GM10847 (cell line): Measurements from ENCODE around the gene AIRE.

Experiments used
- POLR2A ChIP-seq: IDR thresholded peaks from 2 replicates; pipeline ENCODE4 v1.6.1; 2011; ENCODE audit not compliant: insufficient read length; ENCODE audit errors: extremely low read depth

The AIRE gene

DNA sequence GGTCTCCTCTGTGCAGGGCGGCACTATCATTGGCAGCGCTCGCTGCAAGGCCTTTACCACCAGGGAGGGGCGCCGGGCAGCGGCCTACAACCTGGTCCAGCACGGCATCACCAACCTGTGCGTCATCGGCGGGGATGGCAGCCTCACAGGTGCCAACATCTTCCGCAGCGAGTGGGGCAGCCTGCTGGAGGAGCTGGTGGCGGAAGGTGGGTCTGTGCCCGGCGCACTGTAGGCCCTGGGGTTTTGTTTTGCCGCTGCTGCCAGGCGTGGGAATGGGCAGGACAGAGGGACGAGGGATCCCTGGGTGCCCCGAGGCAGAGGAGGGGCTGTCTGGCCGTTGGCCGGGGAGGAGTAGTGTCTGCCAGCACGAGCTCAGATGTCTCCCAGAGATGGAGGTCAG, 26.4 kb downstream of the AIRE start:
- TF ChIP-seq POLR2A: no peak

DNA sequence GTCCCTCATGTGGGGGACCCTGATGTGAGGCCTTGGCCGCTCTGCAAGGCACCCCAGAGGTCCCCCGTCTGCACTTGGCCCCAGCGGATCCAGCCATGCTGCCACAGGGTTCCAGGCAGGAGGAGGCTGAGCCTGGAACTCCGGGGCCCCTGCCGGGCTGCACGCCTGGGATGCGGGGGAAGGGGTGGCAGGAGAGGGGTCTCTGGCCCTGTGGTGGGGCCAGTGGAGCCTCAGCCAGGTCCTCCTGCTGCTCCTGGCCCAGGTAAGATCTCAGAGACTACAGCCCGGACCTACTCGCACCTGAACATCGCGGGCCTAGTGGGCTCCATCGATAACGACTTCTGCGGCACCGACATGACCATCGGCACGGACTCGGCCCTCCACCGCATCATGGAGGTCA, 27.0 kb downstream of the AIRE start:
- TF ChIP-seq POLR2A: no peak

DNA sequence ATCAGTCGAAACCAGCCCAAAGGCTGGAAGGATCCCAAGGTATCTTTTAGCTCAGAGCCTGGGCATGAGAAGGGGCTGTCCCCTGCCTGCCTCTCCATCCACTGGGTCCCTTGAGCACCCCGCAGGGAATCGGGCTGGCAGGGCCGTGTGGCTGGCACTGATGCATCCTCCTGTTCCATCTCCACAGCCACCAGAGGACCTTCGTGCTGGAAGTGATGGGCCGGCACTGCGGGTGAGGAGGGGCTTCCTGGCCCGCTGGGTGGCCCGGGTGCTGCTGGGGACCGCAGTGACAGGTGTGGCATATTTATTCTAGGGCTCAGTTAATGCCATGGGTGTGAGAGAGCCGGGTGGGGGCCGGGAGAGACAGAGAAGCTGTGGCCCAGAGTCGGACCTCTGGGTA, 27.8 kb downstream of the AIRE start:
- no peak for TF ChIP-seq POLR2A

DNA sequence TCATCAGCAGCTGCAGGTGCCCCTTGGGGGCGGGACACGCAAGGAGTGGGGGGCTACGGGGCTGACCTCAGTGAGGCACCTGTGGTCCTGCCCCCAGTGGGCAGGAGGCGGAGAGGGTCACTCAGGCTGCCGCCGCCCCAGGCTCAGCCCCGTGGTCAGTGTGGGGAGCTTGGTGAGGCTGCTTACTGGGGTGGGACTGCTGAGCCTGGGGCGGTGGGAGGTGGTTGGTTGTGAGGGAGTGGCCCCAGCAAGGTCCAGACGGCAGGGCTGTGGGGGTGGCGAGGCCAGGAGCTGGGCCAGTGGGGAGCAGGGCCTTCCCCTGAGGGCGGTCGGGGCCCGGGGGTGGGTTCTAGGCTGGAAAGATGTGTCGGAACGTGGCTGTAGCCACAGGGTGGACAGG, 28.5 kb downstream of the AIRE start:
- TF ChIP-seq POLR2A: no peak

DNA sequence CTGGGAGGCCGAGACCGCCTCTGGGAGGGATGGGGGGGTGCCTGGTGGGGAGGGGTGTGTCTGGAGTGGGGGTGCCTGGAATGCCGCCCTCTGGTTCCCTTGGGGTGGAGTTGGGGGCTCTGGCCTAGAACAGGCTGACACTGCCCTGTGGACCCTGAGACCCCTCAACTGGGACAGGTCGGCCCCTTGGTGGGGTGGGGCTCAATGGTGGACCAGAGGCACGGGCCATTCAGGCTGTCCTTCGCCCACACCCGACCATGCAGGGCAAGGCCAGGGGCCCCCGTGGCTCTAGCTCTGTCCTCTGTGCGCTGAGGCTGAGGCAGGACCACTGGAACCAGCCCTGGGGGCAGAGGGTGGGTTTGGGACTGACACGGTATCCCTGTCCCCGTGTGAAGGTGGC, 28.9 kb downstream of the AIRE start:
- no peak for TF ChIP-seq POLR2A

DNA sequence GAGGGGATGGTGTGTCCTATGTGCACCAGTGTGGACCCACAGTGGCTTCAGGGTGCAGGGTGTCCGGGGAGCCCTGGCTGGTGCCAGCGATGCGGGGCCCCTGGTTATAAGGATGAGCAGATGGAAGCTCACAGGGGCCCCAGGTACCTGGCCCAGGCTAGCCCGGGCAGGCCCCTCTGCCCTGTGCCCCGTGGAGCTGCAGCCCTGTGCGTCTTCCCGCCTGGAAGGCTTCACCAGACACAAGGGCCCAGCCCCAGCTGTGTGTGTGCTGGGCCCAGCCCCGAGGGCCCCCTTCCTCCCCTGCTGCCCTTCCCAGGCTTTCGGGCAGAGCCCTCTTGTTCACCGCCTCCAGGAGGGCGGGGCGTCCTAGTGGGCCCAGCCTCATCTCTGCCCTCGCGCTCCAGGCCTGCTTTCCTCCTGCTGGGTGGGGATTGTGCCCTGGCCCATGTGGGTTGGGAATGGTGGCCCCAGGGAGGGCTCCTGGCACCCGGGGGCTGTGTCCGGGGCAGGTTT, 30.1 kb downstream of the AIRE start:
- no peak for TF ChIP-seq POLR2A

DNA sequence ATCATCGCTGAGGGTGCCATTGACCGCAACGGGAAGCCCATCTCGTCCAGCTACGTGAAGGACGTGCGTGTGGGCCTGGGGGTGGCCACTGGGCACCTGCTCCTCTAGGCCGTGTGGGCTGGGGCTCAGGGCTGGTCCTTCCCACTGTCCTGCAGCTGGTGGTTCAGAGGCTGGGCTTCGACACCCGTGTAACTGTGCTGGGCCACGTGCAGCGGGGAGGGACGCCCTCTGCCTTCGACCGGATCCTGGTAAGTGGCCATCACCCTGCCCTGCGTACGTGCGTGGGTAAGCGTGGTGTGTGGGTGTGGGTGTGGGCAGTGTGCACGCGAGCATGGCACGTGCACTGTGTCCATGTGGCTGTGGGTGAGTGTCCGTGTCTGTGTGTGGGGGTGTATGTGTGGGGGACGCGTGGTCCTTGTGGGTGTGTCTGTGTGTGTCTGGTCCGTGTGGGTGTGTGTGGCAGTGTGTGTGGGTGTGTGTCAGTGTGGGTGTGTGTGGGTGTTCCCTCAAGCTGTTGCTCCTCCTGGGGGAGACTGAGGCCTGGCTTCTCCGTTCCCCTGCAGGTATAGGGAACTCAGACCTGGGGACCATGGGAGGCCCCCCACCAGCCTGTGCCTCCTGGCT, 30.7 kb downstream of the AIRE start:
- no peak for TF ChIP-seq POLR2A

GRCh38 chr21:44317241-44317782, 31.6 kb downstream of the AIRE start:
- TF ChIP-seq POLR2A: no peak

DNA sequence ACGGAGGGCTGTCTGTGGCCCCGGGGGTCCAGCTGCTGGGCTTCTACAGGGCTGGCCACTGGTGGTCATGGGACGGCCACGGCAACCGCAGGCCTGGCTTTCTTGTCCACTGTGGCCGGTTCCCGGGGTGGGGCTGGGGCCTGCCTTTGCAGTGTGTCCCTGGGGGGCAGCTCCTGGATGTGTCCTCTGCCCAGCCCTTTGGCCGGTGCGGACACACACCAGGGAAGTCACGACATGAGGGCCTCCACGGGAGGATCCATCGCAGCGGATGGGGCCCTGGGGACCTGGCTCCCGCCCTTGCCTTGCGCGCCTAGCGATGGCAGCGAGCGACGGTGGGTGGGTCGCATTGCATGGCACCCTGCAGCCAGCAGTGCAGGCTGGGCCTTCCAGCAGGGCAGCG, 32.2 kb downstream of the AIRE start:
- no peak for TF ChIP-seq POLR2A

DNA sequence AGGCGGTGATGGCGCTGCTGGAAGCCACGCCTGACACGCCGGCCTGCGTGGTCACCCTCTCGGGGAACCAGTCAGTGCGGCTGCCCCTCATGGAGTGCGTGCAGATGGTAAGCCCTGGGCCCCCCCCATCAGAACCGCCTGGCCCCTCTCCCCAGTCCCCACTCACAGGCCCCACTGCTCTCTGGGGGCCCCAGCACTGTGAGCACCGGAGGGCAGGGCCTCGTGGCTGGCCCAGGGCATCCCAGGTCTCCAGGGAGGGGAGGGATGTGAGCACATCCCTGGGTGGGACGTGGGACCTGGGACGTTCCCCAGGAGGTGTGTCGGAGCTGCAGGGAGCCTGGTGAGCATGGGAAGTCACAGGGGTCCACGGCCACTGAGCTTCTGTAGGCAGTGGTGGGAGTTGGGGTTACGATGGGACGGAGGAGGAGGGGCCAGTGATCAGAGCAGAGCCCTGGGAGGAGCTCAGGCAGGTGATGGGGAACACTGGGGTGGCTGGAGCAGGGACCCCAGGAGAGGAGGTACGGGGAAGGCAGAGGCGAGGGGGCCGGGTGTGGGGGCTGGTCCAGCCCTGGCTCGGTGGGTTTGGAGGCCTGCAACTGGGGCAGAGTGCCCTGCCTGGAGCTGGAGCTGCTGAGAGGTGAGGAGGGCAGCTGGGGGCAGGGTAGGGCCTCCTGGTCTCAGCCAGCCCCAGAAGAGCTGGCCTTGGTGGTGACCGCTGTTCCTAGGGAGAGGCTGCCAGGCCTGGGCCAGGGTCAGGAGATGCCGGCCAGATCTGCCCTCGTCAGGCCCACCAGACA, 33.0 kb downstream of the AIRE start:
- TF ChIP-seq POLR2A: no peak

DNA sequence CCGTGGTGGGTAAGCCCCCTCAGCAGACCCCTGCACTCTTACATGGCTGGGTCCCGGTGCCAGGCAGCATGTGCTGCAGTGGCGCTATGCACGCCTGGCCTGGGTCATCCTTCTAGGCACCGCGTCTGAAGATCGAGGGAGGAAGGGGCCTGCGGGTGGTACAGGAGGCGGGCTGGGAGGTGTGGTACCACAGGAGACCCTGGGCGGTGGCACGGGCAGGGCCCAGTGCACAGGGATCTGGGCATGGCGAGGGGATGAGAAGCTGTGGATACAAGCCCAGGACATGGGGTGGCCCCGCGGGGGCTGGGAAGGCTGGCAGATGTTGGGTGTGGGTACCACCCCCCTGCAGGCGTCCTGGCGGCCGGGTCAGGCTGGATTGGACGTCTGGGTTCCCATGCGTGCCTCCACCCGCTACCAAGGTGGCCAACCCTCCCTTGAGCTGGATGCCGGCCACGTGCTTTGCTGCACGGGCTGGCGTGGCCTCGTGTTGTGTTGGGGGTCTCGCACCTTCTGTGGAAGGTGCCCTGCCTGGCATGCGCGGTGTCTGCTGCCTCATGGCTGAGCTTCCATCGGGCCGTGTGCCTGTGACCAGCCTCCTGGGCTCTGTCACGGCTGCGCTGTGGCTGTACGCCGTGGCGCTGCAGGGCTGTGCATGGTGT, 33.9 kb downstream of the AIRE start:
- TF ChIP-seq POLR2A: no peak

DNA sequence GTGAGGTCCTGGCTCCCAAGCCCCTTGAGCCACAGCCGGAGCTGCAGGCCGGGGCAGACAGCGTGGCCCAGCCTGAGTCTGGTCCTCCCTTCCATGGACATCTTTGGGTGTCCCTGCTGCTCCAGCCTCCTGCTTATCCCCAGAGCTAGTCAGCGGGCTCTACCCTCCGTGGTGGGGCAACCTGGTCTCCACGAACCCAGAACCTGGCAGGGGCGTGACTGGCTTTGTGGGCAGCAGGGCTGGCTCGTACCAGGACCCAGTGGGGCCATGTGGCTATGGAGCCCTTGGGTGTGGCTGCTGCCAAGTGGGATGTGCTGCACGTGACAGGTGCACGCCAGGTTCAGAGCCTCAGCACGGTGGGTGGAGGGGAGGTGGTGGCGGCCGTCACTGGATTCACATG, 35.2 kb downstream of the AIRE start:
- no peak for TF ChIP-seq POLR2A

- no peak for TF ChIP-seq POLR2A
These were observed 36.3 kb downstream of the AIRE start for GRCh38 chr21:44321846-44322450.

GRCh38 chr21:44322621-44323325, 37.1 kb downstream of the AIRE start:
- no peak for TF ChIP-seq POLR2A

- TF ChIP-seq POLR2A: no peak
These were observed 37.9 kb downstream of the AIRE start for GRCh38 chr21:44323591-44323990.
